HG02973 (cell line): ENCODE results near the gene SPATA21.

Experiments used
- ATAC-seq: cut with Tn5 transposase; IDR thresholded peaks from one replicate; pipeline ENCODE4 v1.9.1; 2021; ENCODE audit warnings: moderate library complexity; ENCODE audit not compliant: unreplicated experiment

Gene SPATA21

DNA sequence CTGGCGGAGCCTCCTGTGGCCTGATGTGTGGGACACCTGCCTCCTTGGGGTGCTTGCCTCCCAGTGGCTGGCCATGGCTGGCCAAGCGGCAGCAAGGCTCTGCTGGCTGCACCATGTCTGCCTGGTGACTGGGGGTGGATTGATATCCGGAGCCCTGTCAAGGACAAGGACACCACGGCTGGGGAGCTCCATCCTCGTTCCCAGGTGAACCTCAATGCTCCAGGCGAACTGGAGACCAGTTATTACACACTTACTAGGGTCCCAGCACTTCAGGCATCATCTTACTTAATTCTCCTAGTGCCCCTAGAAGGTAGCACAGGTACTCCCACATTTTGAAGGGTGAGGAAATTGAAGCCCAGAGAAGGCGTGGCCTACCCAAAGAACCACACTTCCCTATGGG lies 15.2 kb downstream of the SPATA21 start:
- ATAC-seq = no peak

DNA sequence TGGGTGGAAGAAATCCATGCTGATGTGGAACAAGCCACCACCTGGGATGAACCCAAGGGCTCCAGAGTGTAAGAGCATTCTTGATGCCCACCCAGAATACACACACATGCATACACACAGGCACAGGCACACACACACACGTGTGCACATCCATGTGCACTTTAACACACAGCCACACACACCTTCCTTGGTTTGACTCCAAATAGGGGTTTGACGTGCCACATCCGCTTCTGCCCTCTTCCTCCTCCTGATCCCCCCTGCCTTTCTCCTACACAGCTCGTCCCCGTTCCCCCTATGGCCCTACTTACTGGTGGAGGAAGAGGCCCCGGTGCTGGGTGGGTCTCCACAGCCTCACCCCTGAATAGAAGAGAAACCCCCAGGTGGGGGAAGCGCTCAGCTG lies 16.0 kb downstream of the SPATA21 start:
- ATAC-seq = no peak

DNA sequence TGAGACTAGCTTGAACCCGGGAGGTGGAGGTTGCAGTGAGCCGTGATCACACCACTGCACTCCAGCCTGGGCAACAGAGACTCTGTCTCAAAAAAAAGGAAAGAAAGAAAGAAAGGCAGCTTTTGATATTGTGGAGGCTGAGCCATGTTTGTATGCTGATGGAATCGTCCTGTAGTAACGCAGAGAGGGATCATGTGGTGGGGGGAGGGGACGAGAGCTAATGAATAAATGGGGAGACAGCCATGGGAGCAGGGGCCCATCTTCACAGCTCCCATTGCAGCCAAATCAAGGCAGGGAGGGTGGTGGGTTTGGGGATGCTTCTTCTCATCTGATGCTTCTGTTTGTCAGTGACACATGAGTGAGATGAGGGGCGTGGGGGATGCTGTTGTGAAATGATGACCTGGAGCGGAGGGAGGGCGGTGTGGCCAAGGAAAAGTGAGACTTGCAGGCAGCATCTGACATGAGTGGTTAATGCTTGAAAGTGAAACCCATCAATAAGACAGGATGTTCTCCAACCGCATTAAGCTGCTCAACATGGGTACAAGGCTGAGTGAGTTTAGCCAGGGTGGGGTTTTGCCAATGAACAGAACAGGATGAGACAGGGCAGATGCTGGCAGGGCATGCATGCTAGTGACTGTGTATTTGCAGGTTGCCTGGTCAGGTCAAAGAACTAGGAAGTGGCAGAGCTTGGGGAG lies 16.7 kb downstream of the SPATA21 start:
- ATAC-seq = peak; percentile 67

DNA sequence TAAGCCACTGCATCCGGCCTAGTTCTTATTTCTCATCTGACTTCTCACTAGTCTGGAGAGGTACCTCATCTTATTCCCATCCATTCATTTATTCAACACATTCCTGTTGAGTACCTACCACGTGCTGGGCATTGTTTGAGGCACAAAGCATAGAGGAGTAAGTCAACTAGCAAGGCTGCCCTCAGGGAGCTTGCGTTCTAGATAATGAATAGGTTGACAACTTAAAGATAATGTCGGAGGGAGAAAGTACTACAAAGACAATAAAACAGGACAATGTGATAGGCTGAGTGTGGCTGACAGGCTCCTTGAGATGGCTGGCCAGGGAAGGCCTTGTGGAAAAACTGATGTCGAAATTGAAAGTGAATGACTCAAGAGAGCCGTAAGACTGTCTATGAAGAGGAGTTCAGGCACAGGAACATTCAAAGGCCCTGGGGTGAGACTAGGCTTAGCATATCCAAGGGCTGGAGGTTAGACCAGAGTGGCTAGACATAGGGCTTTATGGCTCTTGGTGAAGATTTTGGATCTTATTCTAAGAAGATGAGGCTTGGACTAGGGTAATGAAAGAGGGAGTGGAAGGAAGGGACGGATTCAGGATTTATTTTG lies 18.3 kb downstream of the SPATA21 start:
- ATAC-seq = no peak

DNA sequence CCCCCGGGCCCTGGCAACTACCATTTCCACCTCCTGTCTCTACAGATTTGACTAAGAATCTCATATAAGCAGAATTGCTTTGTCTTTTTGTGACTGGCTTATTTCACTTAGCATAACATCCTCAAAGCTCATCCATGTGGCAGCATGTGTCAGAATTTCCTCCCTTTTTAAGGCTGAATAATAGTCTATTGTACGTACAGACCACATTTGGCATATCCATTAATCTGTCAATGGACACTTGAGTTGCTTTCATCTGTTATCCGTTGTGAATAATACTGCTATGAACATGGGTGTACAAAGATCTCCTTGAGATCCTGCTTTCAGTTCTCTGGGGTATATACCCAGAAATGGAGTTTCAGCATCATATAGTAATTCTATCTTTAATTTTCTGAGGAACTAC lies 24.0 kb downstream of the SPATA21 start:
- no peak for ATAC-seq

DNA sequence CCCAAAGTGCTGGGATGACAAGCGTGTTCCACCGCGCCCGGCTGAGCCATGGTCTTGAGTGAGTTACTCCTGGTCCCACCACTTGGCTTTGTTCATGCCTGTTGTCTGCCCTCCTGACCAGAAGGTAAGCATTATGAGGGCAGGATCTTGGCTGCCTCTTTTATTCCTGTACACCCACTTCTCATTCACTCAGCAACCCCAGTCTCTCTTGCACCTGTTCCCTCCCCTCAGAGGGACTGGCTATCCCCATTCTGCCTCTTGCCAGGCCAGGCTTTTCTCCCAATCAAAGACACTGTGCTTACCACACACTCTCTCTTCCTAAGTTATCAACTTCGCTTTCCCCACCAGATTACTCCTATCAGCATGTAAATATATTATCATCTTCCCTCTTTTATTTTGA lies 26.4 kb downstream of the SPATA21 start:
- ATAC-seq = no peak

DNA sequence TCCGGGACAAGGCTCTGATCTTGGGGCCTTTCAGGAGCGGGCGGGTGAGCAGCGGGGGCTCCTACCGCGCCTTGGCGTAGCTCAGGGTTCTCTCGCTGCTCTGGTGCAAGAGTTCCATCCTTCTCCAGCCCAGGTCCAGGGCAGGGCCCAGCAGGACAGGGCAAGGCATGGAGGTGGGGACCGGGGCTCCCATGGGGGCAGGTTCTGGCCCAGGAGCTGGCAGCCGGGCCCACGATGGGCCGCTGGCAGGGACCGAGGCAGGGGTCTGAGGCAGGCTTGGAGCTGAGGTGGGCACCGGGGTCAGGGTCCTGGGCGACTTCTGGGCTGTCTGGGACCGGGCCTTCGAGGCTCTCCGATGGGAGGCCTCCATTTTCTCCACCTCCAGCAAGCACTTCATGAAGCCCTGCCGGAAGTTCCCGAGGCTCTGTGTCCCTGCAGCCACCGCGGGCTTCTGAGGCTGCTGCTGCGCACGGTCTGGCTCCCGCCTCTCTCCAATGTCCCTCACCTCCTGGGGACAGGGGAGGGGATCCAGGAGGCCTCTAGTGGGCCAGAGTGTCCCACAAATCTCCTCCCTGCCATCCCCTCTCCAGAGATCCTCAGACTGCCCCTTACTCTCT lies 27.6 kb downstream of the SPATA21 start:
- no peak for ATAC-seq

DNA sequence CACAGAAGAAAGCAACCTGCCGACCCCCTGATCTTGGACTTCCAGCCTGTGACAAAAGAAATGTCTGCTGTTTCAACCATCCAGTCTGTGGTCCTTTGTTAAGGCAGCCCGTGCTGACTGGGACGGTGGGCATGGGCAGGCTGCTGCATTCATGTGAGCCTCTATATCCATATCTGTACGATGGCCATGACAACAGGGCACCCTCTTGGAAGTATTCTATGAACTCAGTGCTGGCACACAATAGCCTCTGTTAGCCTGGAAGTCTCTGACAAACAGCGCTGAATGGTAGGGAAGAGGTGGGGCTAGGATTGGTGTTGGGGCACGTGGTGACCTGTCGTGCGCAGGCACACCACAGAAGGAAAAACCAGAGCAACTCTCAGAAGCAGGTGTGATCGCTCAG lies 30.4 kb downstream of the SPATA21 start:
- ATAC-seq = no peak

DNA sequence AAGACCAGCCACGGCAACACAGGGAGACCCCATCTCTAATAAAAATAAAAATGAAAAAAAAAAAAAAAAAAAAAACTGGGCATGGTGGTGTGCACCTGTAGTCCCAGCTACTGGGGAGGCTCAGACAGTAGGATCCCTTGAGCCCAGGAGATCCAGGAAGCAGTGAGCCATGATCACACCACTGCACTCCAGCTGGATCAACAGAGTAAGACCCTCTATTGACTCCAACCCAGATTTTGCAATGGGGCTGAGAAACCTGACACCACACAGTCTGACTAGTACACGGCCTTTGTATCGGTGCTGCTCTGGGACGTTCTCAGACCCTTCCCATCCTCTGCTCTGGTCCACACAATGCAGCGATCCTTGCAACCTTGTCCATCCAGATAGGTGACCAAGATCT lies 31.8 kb downstream of the SPATA21 start:
- ATAC-seq = no peak

DNA sequence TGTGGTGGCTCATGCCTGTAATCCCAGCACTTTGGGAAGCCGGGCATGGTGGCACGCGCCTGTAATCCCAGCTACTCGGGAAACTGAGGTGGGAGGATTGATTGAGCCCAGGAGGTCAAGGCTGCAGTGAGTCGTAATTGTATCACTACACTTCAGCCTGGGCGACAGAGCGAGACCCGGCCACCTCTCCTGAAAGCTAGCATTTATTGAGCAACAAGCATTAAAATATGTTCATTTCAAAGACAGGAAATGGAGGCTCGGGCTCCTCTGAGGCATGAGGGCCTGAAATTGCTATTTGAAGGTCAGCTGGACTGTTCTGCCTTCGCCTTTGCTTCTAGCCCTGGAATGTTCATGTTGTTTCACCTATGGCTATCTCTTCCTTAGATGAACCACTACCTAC lies 34.5 kb downstream of the SPATA21 start:
- ATAC-seq = no peak

DNA sequence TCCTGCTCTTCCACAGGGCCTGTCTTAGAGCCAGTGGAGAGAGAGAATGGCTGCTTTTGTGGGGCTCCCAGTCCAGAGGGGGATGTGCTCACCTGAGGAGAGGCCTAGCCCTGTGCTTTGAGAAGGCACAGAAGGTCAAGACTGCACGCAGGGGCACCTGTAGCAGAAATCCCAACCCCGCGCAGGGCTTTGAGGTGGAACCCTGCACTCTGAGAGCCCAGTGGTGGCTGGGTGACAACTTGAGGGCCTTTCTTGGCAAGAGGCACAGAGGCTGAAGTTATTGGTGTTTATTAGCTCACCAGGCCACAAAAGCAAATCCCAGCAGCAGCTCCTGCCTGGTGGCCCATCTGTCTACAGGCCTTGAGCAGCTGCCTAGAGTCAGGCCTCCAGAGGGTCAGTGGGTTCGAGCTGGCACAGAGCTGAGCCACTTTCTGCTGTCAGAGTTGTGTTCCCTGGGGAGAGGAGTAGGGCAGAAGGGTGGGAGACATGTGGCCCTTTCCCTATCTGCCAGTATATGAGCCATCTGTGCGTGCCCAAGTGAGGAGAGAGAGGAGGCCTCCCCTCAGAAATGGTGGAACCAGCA lies 38.8 kb downstream of the SPATA21 start:
- no peak for ATAC-seq

DNA sequence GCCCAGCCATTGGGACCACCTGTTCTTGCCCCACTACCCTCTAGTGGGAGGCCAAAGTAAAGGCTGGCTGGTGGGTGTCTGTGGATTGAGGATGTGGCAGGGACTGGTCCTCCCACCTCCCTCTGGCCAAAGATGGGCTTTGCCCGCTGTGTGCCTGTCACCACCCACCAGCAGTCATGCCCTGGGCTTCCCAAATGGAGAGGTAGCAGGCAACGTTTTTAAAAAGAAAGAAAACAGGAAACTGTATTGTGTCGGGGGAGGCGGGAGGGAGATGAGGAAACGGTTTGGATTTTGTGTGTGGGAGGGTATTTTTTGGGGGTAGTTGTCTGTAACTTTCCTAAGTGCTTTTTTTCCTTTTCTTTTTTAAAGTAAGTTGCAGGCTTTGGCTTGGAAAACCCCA lies 40.1 kb downstream of the SPATA21 start:
- no peak for ATAC-seq

DNA sequence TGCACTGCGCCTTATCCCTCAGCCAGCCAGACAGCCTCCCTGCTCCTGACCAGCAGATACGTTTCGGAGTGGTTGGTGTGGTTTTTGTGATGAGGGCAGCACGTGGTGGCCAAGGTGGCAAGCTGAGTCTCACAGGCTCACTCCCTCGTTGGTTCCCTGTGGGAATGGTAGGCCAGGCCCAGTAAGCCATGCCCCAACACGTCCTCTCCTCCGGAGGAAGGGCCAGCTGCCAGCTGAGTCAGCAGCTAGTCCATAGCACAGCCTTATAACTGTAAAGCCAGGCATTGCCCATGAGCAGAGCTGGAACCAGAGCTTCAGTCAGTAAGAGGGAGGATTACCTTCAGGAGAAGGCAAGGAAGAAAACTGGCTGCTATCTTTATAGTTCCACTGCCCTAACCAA lies 40.6 kb downstream of the SPATA21 start:
- no peak for ATAC-seq

DNA sequence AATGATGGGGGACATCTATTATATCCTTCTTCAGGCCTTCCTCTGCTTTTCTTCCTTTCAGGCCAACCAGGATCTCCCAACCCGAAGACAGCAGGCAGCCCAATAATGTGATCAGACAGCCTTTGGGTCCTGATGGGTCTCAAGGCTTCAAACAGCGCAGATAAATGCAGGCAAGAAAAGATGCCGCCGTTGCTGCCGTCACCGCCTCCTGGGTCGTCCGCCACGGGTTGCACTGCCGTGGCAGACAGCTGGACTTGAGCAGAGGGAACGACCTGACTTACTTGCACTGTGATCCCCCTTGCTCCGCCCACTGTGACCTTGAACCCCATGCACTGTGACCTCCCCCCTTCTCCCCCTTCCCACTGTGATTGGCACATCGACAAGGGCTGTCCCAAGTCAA lies 42.2 kb downstream of the SPATA21 start:
- ATAC-seq = no peak

DNA sequence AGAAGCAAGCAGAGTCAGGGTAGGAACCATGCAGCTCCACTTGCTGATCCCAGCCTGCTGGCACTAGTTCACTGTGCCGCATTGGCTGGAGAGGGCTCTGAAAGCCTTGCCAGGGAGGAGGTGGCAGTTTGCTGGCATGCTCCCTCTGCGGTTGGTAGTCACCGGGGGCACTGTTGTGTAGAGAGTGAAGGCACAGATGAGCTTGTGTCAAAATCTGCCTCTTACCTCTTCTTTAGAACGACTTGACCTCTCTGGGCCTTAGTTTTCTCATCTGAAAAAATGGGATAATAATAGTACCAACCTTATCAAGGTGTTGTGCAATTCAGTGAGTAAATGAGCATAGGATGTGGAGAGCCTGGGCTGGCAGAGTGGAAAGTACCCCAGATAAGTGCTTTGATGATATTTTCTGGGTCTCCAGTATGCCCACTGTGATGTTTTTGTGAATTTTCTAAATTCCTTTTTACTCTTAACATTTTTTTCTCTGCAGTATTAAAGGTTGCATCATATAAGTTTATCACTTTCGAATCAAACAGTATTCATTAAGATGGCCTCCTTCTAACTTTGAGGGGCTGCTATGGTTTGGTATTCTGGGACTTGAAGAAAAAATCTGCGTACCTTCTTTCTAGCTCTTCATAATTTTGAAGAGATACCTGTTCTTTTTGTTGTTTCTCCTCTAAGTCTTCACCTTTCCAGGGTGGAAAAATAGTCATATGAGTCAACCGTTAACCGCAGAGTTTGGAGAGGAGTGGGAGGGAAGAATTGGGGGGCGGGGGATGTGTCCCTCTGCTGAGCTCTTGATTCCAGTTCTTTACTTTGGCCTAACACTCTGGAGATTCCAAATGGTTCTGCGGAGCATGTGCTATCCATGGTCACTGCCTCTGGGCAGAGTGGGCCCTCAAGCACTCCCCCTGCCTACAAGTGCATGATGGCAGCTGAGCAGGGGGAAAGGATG lies 43.4 kb downstream of the SPATA21 start:
- ATAC-seq = no peak

DNA sequence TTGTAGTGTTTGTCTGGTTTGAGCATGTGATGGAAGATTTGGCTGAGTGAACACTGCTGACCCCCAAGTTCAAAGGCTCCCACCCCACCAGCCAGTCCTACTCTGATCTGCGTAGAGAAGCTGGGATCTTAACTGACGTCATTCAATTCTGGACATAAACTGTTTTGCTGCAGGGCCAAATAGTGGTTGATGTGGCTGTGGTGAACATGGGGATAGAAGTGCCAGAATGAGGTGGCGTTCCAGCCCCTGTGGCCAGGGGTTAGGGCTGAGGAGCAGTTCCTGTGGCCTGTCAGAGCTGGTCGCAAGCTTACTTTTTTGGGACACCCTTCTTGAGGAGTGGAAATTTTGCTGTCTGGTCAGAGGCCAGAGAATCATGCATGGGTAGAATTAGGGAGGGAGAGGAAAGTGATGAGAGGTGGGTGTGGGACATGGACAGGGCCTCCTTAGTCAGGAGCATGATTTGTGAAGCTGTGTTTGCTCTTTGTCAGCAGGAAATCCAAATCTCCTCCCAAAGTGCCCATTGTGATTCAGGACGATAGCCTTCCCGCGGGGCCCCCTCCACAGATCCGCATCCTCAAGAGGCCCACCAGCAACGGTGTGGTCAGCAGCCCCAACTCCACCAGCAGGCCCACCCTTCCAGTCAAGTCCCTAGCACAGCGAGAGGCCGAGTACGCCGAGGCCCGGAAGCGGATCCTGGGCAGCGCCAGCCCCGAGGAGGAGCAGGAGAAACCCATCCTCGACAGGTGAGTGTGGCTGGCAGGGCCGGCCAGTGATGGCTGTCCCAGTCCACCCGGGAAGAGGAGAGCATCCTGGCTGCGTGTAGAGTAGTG lies 44.3 kb downstream of the SPATA21 start:
- ATAC-seq = no peak

DNA sequence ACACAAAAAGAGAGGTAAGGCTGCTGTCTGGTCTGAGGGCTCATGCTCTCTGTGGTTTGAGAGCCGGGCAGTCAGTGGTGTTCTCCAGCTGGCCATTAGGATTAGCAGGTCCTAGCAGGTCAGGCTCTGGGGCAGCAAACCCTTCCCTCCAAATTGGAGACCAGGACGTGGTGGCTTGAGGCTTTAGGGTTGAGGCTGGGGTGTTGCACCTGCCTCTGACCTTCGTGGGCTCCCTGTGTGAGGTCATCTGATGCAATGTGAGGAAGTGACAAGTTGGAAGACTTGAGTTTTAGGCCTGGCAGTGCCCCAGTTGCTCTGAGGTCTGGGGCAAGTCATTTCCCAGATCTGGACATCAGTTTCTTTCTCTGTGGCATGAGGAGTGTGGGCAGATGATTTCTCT lies 45.8 kb downstream of the SPATA21 start:
- ATAC-seq = no peak

DNA sequence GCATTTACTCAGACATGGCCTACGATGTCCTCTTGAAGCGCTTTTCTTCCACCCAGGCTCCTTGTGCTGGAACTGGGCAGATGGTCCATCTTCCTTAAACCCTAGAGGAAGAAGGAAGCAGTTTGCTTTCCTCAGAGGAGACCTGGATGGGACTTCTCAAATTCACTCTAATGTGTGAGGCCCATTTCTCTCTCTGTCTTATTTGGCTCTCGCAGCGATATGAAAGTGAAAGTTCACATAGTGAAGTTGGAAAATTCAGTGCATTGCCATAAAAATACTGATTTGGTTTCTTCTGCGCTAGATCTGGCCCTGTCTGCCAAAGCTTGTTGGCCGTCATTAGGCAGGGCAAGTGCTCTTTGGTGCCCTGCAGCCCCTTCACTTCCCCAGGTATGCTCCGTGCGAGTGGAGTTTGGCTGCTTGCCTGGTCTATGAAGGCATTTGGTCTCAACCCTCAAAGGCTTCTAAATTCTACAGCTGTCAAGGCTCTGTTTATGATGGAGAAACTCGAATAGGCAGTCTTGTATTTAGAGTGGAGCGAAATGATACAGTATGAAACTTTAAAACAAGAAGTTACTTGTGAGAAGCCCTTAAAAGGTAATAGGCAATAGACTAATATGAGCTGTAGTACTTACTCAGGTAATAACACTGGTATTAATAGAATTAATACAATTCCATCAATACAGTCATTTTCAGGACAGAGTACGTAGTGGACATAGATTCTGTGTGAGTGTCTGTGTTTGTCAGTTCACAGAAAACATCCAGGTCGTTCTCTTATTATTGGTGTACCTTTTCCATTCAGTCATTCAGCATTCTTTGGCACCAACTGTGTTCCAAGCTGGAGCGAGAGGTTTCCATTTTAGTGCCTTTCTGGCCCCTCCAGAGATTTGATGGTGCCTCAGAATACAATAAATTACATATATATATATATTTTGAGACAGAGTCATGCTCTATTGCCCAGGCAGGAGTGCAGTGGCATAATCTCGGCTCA lies 49.7 kb downstream of the SPATA21 start:
- no peak for ATAC-seq
